Left ventricle myocardium inferior (tissue), 1 donor: ENCODE measurements around the gene SLC66A2. TPM values are rescaled to one million over a fixed set of nuclear protein-coding genes. Genes with fewer than 3 reads are reported as not detected.
"Not testable (repeated sequence)": the region's sequence is repeated elsewhere in the genome, so short reads cannot be mapped to it uniquely, and the experiment has no call there.

Experiments used
- DNase-seq: peaks from one replicate; pipeline ENCODE4 v3.0.0-alpha.2; 2020
- H3K27ac ChIP-seq: fragments of 200-600 bp; replicated peaks from 2 replicates; pipeline ENCODE4 v1.8.0; 2021
- H3K27me3 ChIP-seq: fragments of 200-600 bp; 2 replicates; pipeline ENCODE4 v1.8.0; 2021; ENCODE audit warnings: low read depth
- H3K36me3 ChIP-seq: fragments of 200-600 bp; 2 replicates; pipeline ENCODE4 v1.8.0; 2021
- H3K4me1 ChIP-seq: fragments of 200-600 bp; 2 replicates; pipeline ENCODE4 v1.8.0; 2021
- H3K4me3 ChIP-seq: fragments of 200-600 bp; 2 replicates; pipeline ENCODE4 v1.8.0; 2021; ENCODE audit warnings: mild to moderate bottlenecking, moderate library complexity
- H3K9me3 ChIP-seq: fragments of 200-600 bp; replicated peaks from 2 replicates; pipeline ENCODE4 v1.8.0; 2021
- intact Hi-C: fragments of 100-400 bp; cut with micrococcal nuclease; formaldehyde crosslinking; loops from one replicate; pipeline ENCODE4 v1.11.0; 2022
- total RNA-seq: library from RNA; stranded (reverse); fragmentation: NEBNext Ultra II Directional; extraction: Animal tissue kit (Norgen Biotek cat#: 25700); gene quantifications from one replicate; pipeline ENCODE4 v1.2.1, GENCODE V29; 2021
- TF ChIP-seq, protein P1 (sequence below): fragments of 200-600 bp; IDR thresholded peaks from 2 replicates; pipeline ENCODE4 v1.8.0; 2021; ENCODE audit warnings: antibody characterized with exemption, mild to moderate bottlenecking, borderline replicate concordance
- donor health status: DM: no; HTN: yes; CAD: no; lungs with severe emphysema.

Gene SLC66A2
- total RNA-seq, 1 donor from 2014 or later = 27.4 TPM

DNA sequence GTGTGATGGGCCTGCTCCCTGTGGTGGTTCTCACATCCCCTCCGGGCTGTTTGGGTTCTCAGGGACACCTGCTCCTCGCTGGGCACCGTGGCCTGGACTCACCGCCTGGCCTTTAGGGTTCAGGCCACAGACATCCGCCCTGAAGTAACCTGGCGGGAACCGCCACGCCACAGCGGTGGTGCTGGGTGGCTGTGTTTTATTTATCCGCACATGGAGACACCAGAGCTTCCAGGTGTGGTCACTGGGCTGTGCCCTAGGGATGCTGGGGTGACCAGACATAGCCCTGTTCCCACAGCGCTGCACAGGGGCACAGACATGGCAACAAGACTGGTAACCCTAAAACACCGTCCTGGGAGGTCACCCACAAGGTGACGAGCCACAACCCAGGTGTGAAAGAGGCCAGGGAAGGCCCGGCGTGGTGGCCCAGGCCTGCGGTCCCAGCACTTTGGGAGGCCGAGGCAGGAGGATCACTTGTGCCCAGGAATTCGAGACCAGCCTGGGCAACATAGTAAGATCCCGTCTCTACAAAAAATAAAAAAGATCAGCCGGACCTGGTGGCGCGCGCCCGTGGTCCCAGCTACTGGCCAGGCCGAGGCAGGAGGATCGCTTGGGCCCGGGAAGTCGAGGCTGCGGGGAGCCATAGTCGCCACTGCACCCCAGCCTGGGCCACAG lies 12.3 kb upstream of the SLC66A2 start:
- intact Hi-C loops = no loop called here
- H3K4me1 ChIP-seq = peaks cover 19% of the 10 kb centered on the region
- TF ChIP-seq, protein P1, sequence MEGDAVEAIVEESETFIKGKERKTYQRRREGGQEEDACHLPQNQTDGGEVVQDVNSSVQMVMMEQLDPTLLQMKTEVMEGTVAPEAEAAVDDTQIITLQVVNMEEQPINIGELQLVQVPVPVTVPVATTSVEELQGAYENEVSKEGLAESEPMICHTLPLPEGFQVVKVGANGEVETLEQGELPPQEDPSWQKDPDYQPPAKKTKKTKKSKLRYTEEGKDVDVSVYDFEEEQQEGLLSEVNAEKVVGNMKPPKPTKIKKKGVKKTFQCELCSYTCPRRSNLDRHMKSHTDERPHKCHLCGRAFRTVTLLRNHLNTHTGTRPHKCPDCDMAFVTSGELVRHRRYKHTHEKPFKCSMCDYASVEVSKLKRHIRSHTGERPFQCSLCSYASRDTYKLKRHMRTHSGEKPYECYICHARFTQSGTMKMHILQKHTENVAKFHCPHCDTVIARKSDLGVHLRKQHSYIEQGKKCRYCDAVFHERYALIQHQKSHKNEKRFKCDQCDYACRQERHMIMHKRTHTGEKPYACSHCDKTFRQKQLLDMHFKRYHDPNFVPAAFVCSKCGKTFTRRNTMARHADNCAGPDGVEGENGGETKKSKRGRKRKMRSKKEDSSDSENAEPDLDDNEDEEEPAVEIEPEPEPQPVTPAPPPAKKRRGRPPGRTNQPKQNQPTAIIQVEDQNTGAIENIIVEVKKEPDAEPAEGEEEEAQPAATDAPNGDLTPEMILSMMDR = no peak
- H3K36me3 ChIP-seq = peaks cover 7% of the 10 kb centered on the region
- H3K4me3 ChIP-seq = peak overlapping the region; percentile 77
- DNase-seq = no peak
- H3K9me3 ChIP-seq = no peaks in the 10 kb centered on the region
- H3K27ac ChIP-seq = peak overlapping the region; percentile 81
- H3K27me3 ChIP-seq = peaks cover 17% of the 10 kb centered on the region

DNA sequence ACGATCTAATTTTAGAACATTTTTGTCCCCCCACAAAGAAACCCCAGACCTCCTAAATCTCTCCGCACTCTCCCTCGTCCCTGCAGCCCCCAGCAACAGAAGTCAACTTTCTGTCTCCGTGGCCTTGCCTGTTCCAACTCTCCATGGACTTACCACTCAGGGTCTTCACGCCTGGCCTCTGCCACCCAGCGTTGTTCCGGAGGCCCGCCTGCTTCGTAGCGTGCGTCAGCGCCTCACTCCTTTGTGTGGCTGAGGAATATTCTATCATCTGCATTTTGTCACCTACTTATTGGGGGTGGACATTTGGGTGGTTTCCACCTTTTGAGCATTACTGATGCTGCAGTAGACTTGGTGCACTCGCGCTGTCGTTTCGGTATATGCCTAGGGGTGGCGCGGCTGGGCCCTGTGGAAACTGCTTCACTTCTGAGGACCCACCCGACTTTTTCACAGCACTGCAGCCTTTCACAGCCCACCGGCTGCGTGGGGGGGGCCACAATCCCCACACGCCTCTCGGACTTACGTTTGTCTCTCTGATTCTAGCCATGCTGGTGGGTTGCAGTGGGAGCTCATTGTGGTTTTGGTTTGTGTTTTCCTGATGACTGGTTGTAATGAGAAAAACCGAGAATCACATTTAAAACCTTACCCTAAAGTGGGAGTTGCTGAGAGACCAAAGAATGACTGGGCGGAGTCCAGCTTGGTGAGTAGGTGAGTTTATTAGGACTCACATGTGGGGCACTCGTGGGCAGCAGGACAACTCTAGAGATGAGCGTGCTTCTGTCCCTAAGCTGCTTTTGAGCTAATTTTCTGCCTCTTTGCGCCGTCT lies 11.6 kb upstream of the SLC66A2 start:
- Histone ChIP-seq H3K27ac (no peak overlapping the region), H3K9me3 (no peaks in the 10 kb centered on the region), H3K4me3 (no peak overlapping the region), H3K4me1 (peaks cover 19% of the 10 kb centered on the region), H3K36me3 (no peaks in the 10 kb centered on the region), H3K27me3 (peaks cover 17% of the 10 kb centered on the region)
- intact Hi-C loops = no loop called here
- DNase-seq = no peak
- TF ChIP-seq, protein P1 = no peak

- H3K27me3 ChIP-seq = peaks cover 17% of the 10 kb centered on the region
- TF ChIP-seq, protein P1 = no peak
- no peaks in the 10 kb centered on the region for H3K9me3 ChIP-seq
- no peak overlapping the region for H3K27ac ChIP-seq
- intact Hi-C loops = no loop called here
- no peaks in the 10 kb centered on the region for H3K36me3 ChIP-seq
- peaks cover 19% of the 10 kb centered on the region for H3K4me1 ChIP-seq
- no peak for DNase-seq
- no peak overlapping the region for H3K4me3 ChIP-seq
These were observed 10.9 kb upstream of the SLC66A2 start for GRCh38 chr18:79962311-79962710.

DNA sequence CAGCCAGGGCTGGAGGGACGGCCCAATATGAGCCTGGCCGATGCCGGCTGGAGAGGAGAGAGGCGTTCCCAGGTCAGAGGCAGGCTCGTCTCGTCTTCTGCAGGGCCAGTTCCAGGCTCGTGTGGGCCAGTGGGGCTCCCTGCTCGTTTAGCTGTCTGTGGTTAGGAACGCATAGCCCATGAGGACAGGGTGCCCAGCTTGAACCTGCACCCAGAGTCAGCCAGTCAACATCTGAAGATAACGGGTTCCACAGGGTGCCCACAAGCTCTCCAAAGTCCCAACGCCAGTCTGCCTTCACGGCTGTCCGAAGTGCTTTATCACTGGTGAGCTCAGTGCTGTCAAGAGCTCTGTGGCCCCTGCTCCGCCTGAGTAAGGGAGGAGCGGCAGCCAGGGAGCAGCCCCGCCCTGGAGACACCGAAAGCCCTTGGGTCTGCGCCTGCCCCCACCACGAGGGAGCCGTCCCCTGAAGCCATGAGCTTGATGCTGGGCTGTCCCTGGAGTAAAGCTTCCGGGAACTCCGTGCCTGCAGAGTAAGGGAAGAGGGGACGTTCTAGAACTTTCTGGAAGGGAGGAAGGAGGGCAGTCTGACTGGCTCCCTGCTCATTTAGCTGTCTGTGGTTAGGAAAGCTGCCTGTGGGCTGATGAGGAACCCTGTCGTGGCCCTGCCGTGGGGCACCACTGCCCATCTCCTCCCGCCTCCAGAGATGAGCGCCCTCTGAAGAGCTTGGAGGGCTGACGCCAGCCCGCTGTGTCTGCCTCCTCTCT lies 10.3 kb upstream of the SLC66A2 start:
- Histone ChIP-seq H3K9me3 (no peaks in the 10 kb centered on the region), H3K36me3 (no peaks in the 10 kb centered on the region), H3K27ac (no peak overlapping the region), H3K4me3 (no peak overlapping the region), H3K27me3 (peaks cover 17% of the 10 kb centered on the region), H3K4me1 (peaks cover 19% of the 10 kb centered on the region)
- intact Hi-C loops = no loop called here
- TF ChIP-seq, protein P1 = no peak
- DNase-seq = no peak

DNA sequence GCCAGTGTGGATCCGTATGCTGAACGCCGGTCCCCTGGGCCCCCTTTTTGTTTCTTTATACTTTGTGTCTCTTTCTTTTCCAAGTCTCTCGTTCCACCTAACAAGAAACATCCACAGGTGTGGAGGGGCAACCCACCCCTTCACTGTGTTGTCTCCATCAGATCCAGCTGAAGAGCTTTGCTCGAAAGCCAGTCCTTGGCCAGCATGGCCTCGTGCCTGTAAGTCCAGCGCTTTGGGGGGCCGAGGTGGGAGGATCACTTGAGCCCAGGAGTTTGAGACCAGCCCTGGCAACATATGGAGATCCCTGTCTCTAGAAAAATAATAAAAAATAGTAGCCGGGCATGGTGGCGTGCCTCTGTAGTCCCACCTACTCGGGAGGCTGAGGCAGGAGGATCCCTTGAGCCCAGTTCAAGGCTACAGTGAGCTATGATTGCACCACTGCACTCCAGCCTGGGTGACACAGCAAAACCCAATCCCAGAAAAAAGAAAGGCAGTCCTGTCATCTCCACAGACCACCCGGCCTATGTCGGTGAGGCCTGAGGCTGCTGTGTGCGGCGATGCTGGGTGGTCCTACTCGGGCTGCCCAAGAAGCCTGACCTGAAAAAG lies 9.6 kb upstream of the SLC66A2 start:
- H3K4me3 ChIP-seq = no peak overlapping the region
- peaks cover 19% of the 10 kb centered on the region for H3K4me1 ChIP-seq
- H3K27me3 ChIP-seq = peaks cover 17% of the 10 kb centered on the region
- no peaks in the 10 kb centered on the region for H3K9me3 ChIP-seq
- H3K27ac ChIP-seq = no peak overlapping the region
- no peaks in the 10 kb centered on the region for H3K36me3 ChIP-seq
- intact Hi-C loops = no loop called here
- TF ChIP-seq, protein P1 = no peak
- DNase-seq = no peak

GRCh38 chr18:79960161-79960801 lies 8.8 kb upstream of the SLC66A2 start:
- peaks cover 14% of the 10 kb centered on the region for H3K4me1 ChIP-seq
- H3K36me3 ChIP-seq, H3K27ac ChIP-seq, DNase-seq, intact Hi-C loops, H3K9me3 ChIP-seq, H3K4me3 ChIP-seq: not testable (repeated sequence)
- H3K27me3 ChIP-seq = peaks cover 17% of the 10 kb centered on the region
